Mesendoderm (in vitro differentiated cells): ENCODE measurements around the gene TSC1.

ENCODE experiments used
- DNase-seq: peaks from one replicate; pipeline ENCODE4 v3.0.0; 2013
- H2AK5ac ChIP-seq: 2 replicates; pipeline ENCODE4 v1.6.1; 2013; ENCODE audit warnings: low read length, inconsistent platforms
- H2BK120ac ChIP-seq: 2 replicates; pipeline ENCODE4 v1.6.1; 2013; ENCODE audit warnings: low read depth, mild to moderate bottlenecking, low read length, moderate library complexity, mixed read lengths
- H2BK15ac ChIP-seq: replicated peaks from 2 replicates; pipeline ENCODE4 v1.6.1; 2013; ENCODE audit warnings: low read depth, mild to moderate bottlenecking, moderate library complexity
- H2BK5ac ChIP-seq: 2 replicates; pipeline ENCODE4 v1.6.1; 2013; ENCODE audit warnings: low read length, inconsistent platforms
- H3K18ac ChIP-seq: 2 replicates; pipeline ENCODE4 v1.6.1; 2013; ENCODE audit warnings: mild to moderate bottlenecking, low read length, mixed read lengths
- H3K23ac ChIP-seq: one replicate; pipeline ENCODE4 v1.6.1; 2013; ENCODE audit warnings: low read length
- H3K27ac ChIP-seq: 2 replicates; pipeline ENCODE4 v1.5.1; 2013; ENCODE audit warnings: low read depth, mild to moderate bottlenecking, inconsistent platforms, low read length, moderate library complexity
- H3K27me3 ChIP-seq: 2 replicates; pipeline ENCODE4 v1.6.1; 2013; ENCODE audit warnings: low read length, control low read depth, mild to moderate bottlenecking, inconsistent platforms; ENCODE audit not compliant: insufficient read depth, poor library complexity
- H3K36me3 ChIP-seq: 2 replicates; pipeline ENCODE4 v1.6.1; 2013; ENCODE audit warnings: low read length, inconsistent platforms; ENCODE audit not compliant: control insufficient read depth, insufficient read depth
- H3K4ac ChIP-seq: one replicate; pipeline ENCODE4 v1.6.1; 2013; ENCODE audit warnings: low read depth, mild to moderate bottlenecking, low read length, moderate library complexity
- H3K4me1 ChIP-seq: 2 replicates; pipeline ENCODE4 v1.6.1; 2013; ENCODE audit warnings: low read depth, low read length, inconsistent platforms; ENCODE audit not compliant: control insufficient read depth
- H3K4me2 ChIP-seq: 2 replicates; pipeline ENCODE4 v1.6.1; 2013; ENCODE audit warnings: low read length
- H3K4me3 ChIP-seq: 2 replicates; pipeline ENCODE4 v1.5.1; 2013; ENCODE audit warnings: mild to moderate bottlenecking, low read length
- H3K56ac ChIP-seq: one replicate; pipeline ENCODE4 v1.6.1; 2013; ENCODE audit warnings: low read length
- H3K79me1 ChIP-seq: 2 replicates; pipeline ENCODE4 v1.6.1; 2013; ENCODE audit warnings: low read length, inconsistent platforms
- H3K79me2 ChIP-seq: 2 replicates; pipeline ENCODE4 v1.6.1; 2013; ENCODE audit warnings: mild to moderate bottlenecking, low read length; ENCODE audit not compliant: control insufficient read depth, insufficient read depth
- H3K9ac ChIP-seq: 2 replicates; pipeline ENCODE4 v1.6.1; 2013; ENCODE audit warnings: low read length, inconsistent platforms
- H4K5ac ChIP-seq: one replicate; pipeline ENCODE4 v1.6.1; 2013; ENCODE audit warnings: low read length
- H4K8ac ChIP-seq: one replicate; pipeline ENCODE4 v1.6.1; 2013; ENCODE audit warnings: low read depth, mild to moderate bottlenecking, control low read depth, low read length, moderate library complexity
- WGBS: extraction: QIAGEN DNeasy Blood & Tissue Kit; methylation state at CpG from one replicate; pipeline ENCODE4 v1.1.7; 2013; ENCODE audit warnings: low lambda C conversion rate, missing lambda C conversion rate; ENCODE audit not compliant: insufficient coverage; ENCODE audit errors: extremely low coverage; 5-methylcytosine and 5-hydroxymethylcytosine counted together

The TSC1 gene

DNA sequence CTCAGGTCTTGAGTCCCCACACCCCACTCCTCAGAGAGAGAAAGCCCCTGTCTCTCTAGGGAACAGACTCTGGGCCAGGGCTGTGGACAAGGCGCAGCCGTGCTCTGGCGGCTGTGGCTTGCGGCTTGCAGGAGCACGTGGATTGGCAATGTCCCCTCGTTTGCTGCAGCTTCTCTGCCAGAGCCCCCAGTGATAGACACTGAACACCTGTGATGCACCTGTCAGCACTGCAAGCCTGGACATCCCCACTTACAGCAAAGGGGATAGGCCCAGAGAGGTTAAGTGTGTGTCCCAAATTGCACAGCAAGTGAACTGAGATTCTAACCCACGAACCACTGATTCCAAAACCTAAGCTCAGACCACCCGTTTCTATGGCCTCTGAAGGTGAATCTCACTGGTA lies 41.1 kb upstream of the TSC1 start:
- Histone ChIP-seq H3K4me1 (no peaks in the 10 kb centered on the region), H3K4ac (no peak overlapping the region), H4K5ac (no peak overlapping the region), H3K79me1 (no peaks in the 10 kb centered on the region), H3K56ac (no peak overlapping the region), H3K79me2 (no peaks in the 10 kb centered on the region), H3K4me3 (no peak overlapping the region), H3K23ac (no peak overlapping the region), H2BK15ac (no peak overlapping the region), H2BK5ac (no peak overlapping the region), H3K36me3 (no peaks in the 10 kb centered on the region), H3K27ac (no peak overlapping the region), H3K18ac (no peak overlapping the region), H3K9ac (no peak overlapping the region), H3K4me2 (no peak overlapping the region), H2BK120ac (no peak overlapping the region), H4K8ac (no peak overlapping the region), H3K27me3 (no peaks in the 10 kb centered on the region), H2AK5ac (no peak overlapping the region)
- no peak for DNase-seq
- whole genome bisulfite sequencing, result no CpG with 5 or more reads among the region's 8 CpGs

DNA sequence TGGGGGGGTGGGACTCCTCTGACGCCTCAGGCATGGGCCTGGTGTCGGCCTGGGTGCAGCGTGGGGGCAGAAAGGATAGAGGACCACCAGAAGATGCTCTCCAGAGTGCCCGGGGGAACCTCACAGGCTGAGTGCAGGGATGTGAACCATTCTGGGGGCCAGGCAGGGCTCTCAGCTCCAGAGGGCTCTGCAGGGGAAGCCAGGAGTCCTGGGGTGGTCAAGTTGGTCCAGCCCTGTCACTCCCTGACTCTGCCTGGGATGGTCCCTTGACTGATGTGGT lies 40.6 kb upstream of the TSC1 start:
- H3K9ac ChIP-seq, result no peak overlapping the region
- no peaks in the 10 kb centered on the region for H3K4me1 ChIP-seq
- no peak overlapping the region for H3K4me2 ChIP-seq
- H3K56ac ChIP-seq, result no peak overlapping the region
- no peak overlapping the region for H3K23ac ChIP-seq
- H3K79me1 ChIP-seq, result no peaks in the 10 kb centered on the region
- H3K4me3 ChIP-seq, result no peak overlapping the region
- DNase-seq, result no peak
- no peak overlapping the region for H2BK120ac ChIP-seq
- H2BK5ac ChIP-seq, result no peak overlapping the region
- H4K8ac ChIP-seq, result no peak overlapping the region
- no peak overlapping the region for H4K5ac ChIP-seq
- no peak overlapping the region for H3K4ac ChIP-seq
- no peak overlapping the region for H2BK15ac ChIP-seq
- no peak overlapping the region for H3K18ac ChIP-seq
- H3K27ac ChIP-seq, result no peak overlapping the region
- no CpG with 5 or more reads among the region's 4 CpGs for WGBS
- no peaks in the 10 kb centered on the region for H3K79me2 ChIP-seq
- H3K36me3 ChIP-seq, result no peaks in the 10 kb centered on the region
- no peak overlapping the region for H2AK5ac ChIP-seq
- H3K27me3 ChIP-seq, result no peaks in the 10 kb centered on the region

DNA sequence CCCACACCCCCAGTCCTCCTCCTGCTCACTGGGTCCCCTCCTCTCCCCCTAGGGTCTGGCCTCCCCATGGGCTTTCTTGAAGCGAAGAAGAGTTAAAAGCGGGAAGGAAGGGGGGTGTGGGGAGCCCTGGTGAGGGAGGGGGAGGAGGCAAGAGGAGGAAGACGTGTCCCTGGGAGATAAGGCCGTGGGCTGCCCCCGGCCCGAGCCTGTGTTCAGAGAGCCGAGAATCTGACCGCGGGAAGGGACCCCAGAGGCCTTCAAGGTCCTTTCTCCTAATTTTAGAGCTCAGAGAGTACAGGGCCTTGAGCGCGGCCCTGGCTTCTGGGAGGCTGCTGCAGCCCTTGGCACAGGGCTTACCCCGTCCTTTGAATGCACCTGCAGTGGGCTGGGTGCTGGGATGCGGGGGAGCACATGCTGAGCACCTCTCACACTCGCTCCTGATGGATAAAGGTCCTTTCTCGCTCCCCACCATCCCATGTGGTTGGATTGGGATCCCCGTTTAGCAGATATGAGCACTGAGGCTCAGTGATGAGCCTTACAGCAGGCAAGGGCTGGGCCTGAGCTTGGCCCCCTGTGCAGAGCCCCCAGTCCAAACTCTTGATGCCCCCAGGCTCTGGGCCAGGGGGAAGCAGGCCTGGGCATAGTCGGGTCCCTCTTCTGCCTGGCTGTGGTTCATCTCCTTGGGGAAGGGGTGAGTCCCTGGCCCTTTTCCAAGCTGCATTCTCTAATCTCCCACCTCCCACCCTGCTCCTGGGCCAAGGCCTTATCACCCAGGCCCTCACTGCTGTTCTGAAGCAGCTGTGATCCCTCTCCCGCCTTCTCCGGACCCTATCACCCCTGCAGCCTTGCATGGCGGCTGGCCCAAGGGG lies 40.0 kb upstream of the TSC1 start:
- no peak overlapping the region for H2BK5ac ChIP-seq
- no peak for DNase-seq

DNA sequence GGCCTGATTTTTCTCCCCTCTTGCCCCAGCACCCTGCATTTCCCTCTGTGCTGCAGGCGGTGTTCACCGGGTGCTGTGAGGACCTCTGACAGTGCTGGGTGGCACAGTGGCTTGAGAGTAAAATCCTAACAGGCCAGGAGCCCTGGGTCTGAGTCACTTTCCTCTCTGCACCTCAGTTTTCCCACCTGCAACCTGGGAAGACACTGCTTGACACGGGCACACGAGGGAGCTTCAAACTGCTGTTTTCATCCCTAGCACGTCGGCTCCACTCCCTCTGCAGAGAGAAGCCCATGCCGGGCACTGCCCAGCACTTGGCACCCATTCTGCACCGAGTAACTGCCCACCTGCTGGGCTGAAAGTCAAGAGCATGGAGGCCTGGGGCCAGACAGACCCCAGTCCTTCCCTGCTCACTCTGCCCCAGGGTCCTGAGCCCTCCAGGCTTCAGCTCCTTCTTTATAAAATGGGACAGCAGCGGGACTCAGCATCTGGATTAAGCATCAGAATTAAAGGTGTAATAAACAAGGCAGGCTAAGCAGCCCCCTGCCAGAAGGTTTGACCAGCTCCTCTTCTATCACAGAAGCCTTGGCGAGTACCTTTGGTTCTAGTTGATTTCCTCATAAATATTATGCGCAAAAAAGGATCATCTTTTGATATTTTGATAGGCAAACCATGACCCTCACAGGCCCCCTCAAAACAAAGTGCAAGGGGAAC lies 39.2 kb upstream of the TSC1 start:
- Histone ChIP-seq H3K56ac (no peak overlapping the region), H3K27ac (no peak overlapping the region), H3K79me1 (no peaks in the 10 kb centered on the region), H3K4me3 (no peak overlapping the region), H3K4ac (no peak overlapping the region), H2BK120ac (no peak overlapping the region), H3K9ac (no peak overlapping the region), H3K18ac (no peak overlapping the region), H3K27me3 (no peaks in the 10 kb centered on the region), H3K79me2 (no peaks in the 10 kb centered on the region), H3K4me2 (no peak overlapping the region), H2BK5ac (no peak overlapping the region), H3K23ac (no peak overlapping the region), H3K4me1 (peaks cover 3% of the 10 kb centered on the region), H3K36me3 (no peaks in the 10 kb centered on the region), H4K5ac (no peak overlapping the region), H2AK5ac (no peak overlapping the region), H4K8ac (no peak overlapping the region), H2BK15ac (no peak overlapping the region)
- WGBS, result no CpG with 5 or more reads among the region's 11 CpGs
- no peak for DNase-seq

More for the DNA sequence above, 40.0 kb upstream of the TSC1 start:
- no peak overlapping the region for H3K56ac ChIP-seq
- no CpG with 5 or more reads among the region's 20 CpGs for WGBS
- no peak overlapping the region for H4K5ac ChIP-seq
- H3K27ac ChIP-seq, result no peak overlapping the region
- no peak overlapping the region for H3K4me3 ChIP-seq
- H3K9ac ChIP-seq, result no peak overlapping the region
- no peaks in the 10 kb centered on the region for H3K79me2 ChIP-seq
- no peak overlapping the region for H2AK5ac ChIP-seq
- H3K23ac ChIP-seq, result no peak overlapping the region
- H4K8ac ChIP-seq, result no peak overlapping the region
- H2BK15ac ChIP-seq, result no peak overlapping the region
- H3K36me3 ChIP-seq, result no peaks in the 10 kb centered on the region
- no peaks in the 10 kb centered on the region for H3K27me3 ChIP-seq
- no peak overlapping the region for H3K4ac ChIP-seq
- H3K18ac ChIP-seq, result no peak overlapping the region
- no peaks in the 10 kb centered on the region for H3K79me1 ChIP-seq
- no peak overlapping the region for H3K4me2 ChIP-seq
- H2BK120ac ChIP-seq, result no peak overlapping the region
- H3K4me1 ChIP-seq, result no peaks in the 10 kb centered on the region

DNA sequence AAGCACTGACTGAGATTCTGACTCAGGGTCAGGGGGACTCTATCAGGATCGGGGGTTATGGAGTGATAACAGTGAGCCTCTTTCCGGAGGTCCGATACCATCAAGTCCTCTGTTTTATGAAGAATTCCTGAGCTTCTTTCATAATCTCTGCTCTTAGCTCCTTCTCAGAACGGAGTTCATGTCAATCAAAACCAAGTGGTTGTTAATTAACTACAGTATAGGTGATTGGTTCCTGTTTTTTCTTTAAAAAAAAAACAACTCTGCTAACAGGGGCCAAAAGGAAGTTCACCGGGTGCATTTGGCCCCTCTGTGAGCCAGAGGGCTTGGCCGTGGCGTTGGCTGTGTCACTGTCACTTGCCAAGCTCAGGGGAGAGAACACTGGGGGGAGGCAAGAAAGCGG lies 38.0 kb upstream of the TSC1 start:
- no peak overlapping the region for H2BK15ac ChIP-seq
- WGBS, result no CpG with 5 or more reads among the region's 8 CpGs
- H3K79me2 ChIP-seq, result no peaks in the 10 kb centered on the region
- H3K79me1 ChIP-seq, result no peaks in the 10 kb centered on the region
- H3K4me3 ChIP-seq, result no peak overlapping the region
- no peak overlapping the region for H3K56ac ChIP-seq
- no peak overlapping the region for H2BK5ac ChIP-seq
- no peak overlapping the region for H2BK120ac ChIP-seq
- H4K8ac ChIP-seq, result no peak overlapping the region
- H3K36me3 ChIP-seq, result no peaks in the 10 kb centered on the region
- H3K23ac ChIP-seq, result no peak overlapping the region
- H2AK5ac ChIP-seq, result no peak overlapping the region
- no peak overlapping the region for H4K5ac ChIP-seq
- H3K4me2 ChIP-seq, result no peak overlapping the region
- H3K27ac ChIP-seq, result no peak overlapping the region
- H3K27me3 ChIP-seq, result no peaks in the 10 kb centered on the region
- H3K4ac ChIP-seq, result no peak overlapping the region
- DNase-seq, result no peak
- no peak overlapping the region for H3K9ac ChIP-seq
- H3K18ac ChIP-seq, result no peak overlapping the region
- H3K4me1 ChIP-seq, result peaks cover 3% of the 10 kb centered on the region
